Fibroblast of lung (primary cell): ENCODE measurements around the gene RFXANK.

Source experiments
- CTCF ChIP-seq, 2 donors: IDR thresholded peaks in 1 of 2; conservative IDR thresholded peaks in 1 of 2; 1 replicate in 1 of 2; 2 replicates in 1 of 2; pipeline ENCODE4 v1.5.1; 2011 to 2012; ENCODE audit warnings: low read length in 2 of 2, control low read depth in 1 of 2, inconsistent platforms in 1 of 2, low read depth in 1 of 2, mild to moderate bottlenecking in 1 of 2
- EZH2 ChIP-seq: IDR thresholded peaks from 2 replicates; pipeline ENCODE4 v1.5.1; 2012; ENCODE audit warnings: low read length, control low read depth, mild to moderate bottlenecking; ENCODE audit errors: missing control alignments

DNA sequence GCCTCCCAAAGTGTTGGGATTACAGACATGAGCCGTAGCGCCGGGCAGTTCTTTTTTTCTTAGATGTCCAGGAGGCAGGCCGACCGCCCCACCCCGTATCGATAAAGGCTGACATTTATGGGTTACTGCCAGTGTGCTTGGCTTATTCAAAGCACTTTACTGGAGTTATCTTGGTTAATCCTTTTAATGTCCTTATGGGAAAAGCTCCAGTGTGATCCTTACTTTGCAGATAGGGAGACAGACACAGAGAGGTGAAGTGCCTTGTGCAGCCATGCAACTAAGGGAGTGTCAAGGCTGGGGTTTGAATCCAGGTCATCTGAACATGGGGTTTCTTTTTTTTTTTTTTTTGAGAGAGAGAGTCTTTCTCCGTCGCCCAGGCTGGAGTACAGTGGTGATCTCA, 38.9 kb downstream of the RFXANK start:
- TF ChIP-seq CTCF (conservative IDR thresholded peaks at IDR 0.05 in 1 of 2, IDR thresholded peaks at IDR 0.05 in 1 of 2; ENCODE audit: low read depth in 1 of 2, low read length in 2 of 2) (no peak), EZH2 (no peak)
